ENCODE measurements around the gene SLC9A5.

The SLC9A5 gene

GRCh38 chr16:67230809-67231660 lies 17.7 kb upstream of the SLC9A5 start:
- no peak for TF ChIP-seq CTCF (IDR thresholded peaks at IDR 0.05)

GRCh38 chr16:67233596-67233995 lies 15.2 kb upstream of the SLC9A5 start:
- TF ChIP-seq CTCF (IDR thresholded peaks at IDR 0.05), result no peak

GRCh38 chr16:67234180-67234597 lies 14.6 kb upstream of the SLC9A5 start:
- no peak for TF ChIP-seq CTCF (IDR thresholded peaks at IDR 0.05)

GRCh38 chr16:67235816-67236562 lies 12.8 kb upstream of the SLC9A5 start:
- TF ChIP-seq CTCF (IDR thresholded peaks at IDR 0.05), result no peak

GRCh38 chr16:67236563-67237395 lies 12.0 kb upstream of the SLC9A5 start:
- no peak for TF ChIP-seq CTCF (IDR thresholded peaks at IDR 0.05)

- no peak for TF ChIP-seq CTCF (IDR thresholded peaks at IDR 0.05)
These were observed 11.1 kb upstream of the SLC9A5 start for GRCh38 chr16:67237396-67238277.

- no peak for TF ChIP-seq CTCF (IDR thresholded peaks at IDR 0.05)
These were observed 10.6 kb upstream of the SLC9A5 start for GRCh38 chr16:67238278-67238575.

Data from LNCAP (cell line).